Erythroblast (primary cell): ENCODE results near the gene ARL8B.
A peak's percentile ranks its signal among the peaks of the same experiment; 100 is the strongest.

ENCODE experiments used
- DNase-seq, 2 experiments: peaks; one replicate each; lab custom pipeline; 2025; lab: John Stamatoyannopoulos, UW
- GATA1 ChIP-seq: IDR thresholded peaks from 2 replicates; pipeline ENCODE4 v1.6.1; 2011; ENCODE audit warnings: low read depth, mild to moderate bottlenecking, control low read depth, low read length, moderate library complexity
- POLR2A ChIP-seq: IDR thresholded peaks from 2 replicates; pipeline ENCODE4 v1.6.1; 2011; ENCODE audit warnings: mild to moderate bottlenecking, low read length

The ARL8B gene

GRCh38 chr3:5210926-5211325 is 88.8 kb downstream of the ARL8B start:
- peak in 1 of 2 experiments; percentile 8 for DNase-seq
- no peak for TF ChIP-seq GATA1
- TF ChIP-seq POLR2A: no peak

- TF ChIP-seq POLR2A: no peak
- DNase-seq: no peak
These were observed 90.8 kb downstream of the ARL8B start for GRCh38 chr3:5212628-5213573.

GRCh38 chr3:5213574-5213966 is 91.5 kb downstream of the ARL8B start:
- TF ChIP-seq POLR2A (no peak), GATA1 (no peak)

GRCh38 chr3:5214352-5214751 is 92.3 kb downstream of the ARL8B start:
- TF ChIP-seq GATA1: no peak
- no peak for TF ChIP-seq POLR2A
- DNase-seq: no peak

More at GRCh38 chr3:5213574-5213966, 91.5 kb downstream of the ARL8B start:
- no peak for DNase-seq

- no peak for DNase-seq
- TF ChIP-seq GATA1: no peak
- TF ChIP-seq POLR2A: no peak
These were observed 95.9 kb downstream of the ARL8B start for GRCh38 chr3:5217824-5218595.

- no peak for DNase-seq
- TF ChIP-seq POLR2A (no peak), GATA1 (no peak)
These were observed 96.7 kb downstream of the ARL8B start for GRCh38 chr3:5218815-5219214.

GRCh38 chr3:5219216-5219615 is 97.1 kb downstream of the ARL8B start:
- no peak for DNase-seq
- TF ChIP-seq GATA1: no peak
- TF ChIP-seq POLR2A: no peak

- TF ChIP-seq POLR2A (no peak), GATA1 (no peak)
- no peak for DNase-seq
These were observed 98.1 kb downstream of the ARL8B start for GRCh38 chr3:5220193-5220592.

GRCh38 chr3:5220667-5221431 is 98.8 kb downstream of the ARL8B start:
- DNase-seq: no peak
- no peak for TF ChIP-seq POLR2A
- no peak for TF ChIP-seq GATA1

GRCh38 chr3:5221701-5222100 is 99.6 kb downstream of the ARL8B start:
- TF ChIP-seq POLR2A (no peak), GATA1 (no peak)
- no peak for DNase-seq

- no peak for DNase-seq
- TF ChIP-seq POLR2A (no peak), GATA1 (no peak)
These were observed 100.4 kb downstream of the ARL8B start for GRCh38 chr3:5222283-5223005.

GRCh38 chr3:5226783-5227182 is 104.7 kb downstream of the ARL8B start:
- peak; percentile 6 to 28 for DNase-seq
- no peak for TF ChIP-seq GATA1
- no peak for TF ChIP-seq POLR2A

- no peak for DNase-seq
- TF ChIP-seq POLR2A (no peak), GATA1 (no peak)
These were observed 105.7 kb downstream of the ARL8B start for GRCh38 chr3:5227812-5228211.
